Activated CD8-positive, alpha-beta T cell treated with anti-CD3 and anti-CD28 coated beads, Interleukin-2, amount 10 ng/mL, durations not matched to agents 7 days and 5 days (primary cell): Measurements from ENCODE around the gene SMIM9. TPM values are rescaled to one million over a fixed set of nuclear protein-coding genes. Genes with fewer than 3 reads are reported as not detected.

Source experiments
- ATAC-seq: fragments of 150-1000 bp; cut with Tn5 transposase; one replicate; pipeline ENCODE4 v1.10.0; 2021; ENCODE audit warnings: moderate library complexity
- CTCF ChIA-PET: fragments of 350-600 bp; sonication (Branson Sonifier 250); formaldehyde crosslinking; loops from one replicate; lab custom pipeline; 2021; ENCODE audit warnings: antibody characterized with exemption; lab: Charles Lee
- POLR2A ChIA-PET: fragments of 350-600 bp; sonication (Branson Sonifier 250); formaldehyde crosslinking; loops from one replicate; lab custom pipeline; 2021; ENCODE audit warnings: antibody characterized with exemption; lab: Charles Lee
- DNase-seq: peaks from one replicate; pipeline ENCODE4 v3.0.0-alpha.2; 2020
- H3K27ac Mint-ChIP-seq: one replicate; pipeline ENCODE4 v1.8.0; 2021; ENCODE audit warnings: mild to moderate bottlenecking, mixed read lengths
- H3K27me3 Mint-ChIP-seq: one replicate; pipeline ENCODE4 v1.8.0; 2021; ENCODE audit warnings: low read depth, mixed read lengths
- H3K36me3 Mint-ChIP-seq: one replicate; pipeline ENCODE4 v1.8.0; 2021; ENCODE audit warnings: low read depth, mixed read lengths
- H3K4me1 Mint-ChIP-seq: one replicate; pipeline ENCODE4 v1.8.0; 2021; ENCODE audit warnings: low read depth, mixed read lengths
- H3K4me3 Mint-ChIP-seq: one replicate; pipeline ENCODE4 v1.8.0; 2021; ENCODE audit warnings: mild to moderate bottlenecking, mixed read lengths
- H3K9me3 Mint-ChIP-seq: one replicate; pipeline ENCODE4 v1.8.0; 2022; ENCODE audit warnings: mixed read lengths; ENCODE audit not compliant: insufficient read depth
- total RNA-seq, 2 experiments: library from RNA; stranded (reverse); gene quantifications; one replicate each; pipeline ENCODE4 v1.2.3, GENCODE V29; 2021

Gene SMIM9
- total RNA-seq, 2 experiments from 2014 or later: not detected

DNA sequence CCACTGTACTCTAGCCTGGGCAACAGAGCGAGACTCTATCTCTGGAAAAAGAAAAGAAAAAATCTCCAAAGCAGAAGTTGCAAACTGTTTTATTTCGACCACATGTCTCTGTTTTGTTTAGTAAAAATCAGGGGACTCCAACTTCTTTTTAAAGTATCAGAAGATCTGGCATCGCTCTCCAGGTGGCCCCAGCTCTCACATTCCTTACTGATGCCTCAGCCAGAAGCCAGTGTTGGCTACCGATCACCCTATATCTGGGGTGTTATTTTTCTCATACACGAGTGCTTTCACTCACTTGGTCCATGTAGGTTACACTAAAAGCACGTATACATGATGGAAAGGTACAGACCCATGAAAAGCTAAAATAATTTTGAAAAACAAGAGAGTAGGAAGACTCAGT, 37.5 kb downstream of the SMIM9 start:
- no peak for ATAC-seq
- Mint-ChIP-seq H3K4me3 (no peak overlapping the region), H3K4me1 (peaks cover 54% of the 10 kb centered on the region), H3K27ac (no peak overlapping the region), H3K27me3 (no peaks in the 10 kb centered on the region), H3K9me3 (no peaks in the 10 kb centered on the region), H3K36me3 (peaks cover 22% of the 10 kb centered on the region)
- ChIA-PET POLR2A (no interaction called here), CTCF (no interaction called here)
- DNase-seq: no peak

DNA sequence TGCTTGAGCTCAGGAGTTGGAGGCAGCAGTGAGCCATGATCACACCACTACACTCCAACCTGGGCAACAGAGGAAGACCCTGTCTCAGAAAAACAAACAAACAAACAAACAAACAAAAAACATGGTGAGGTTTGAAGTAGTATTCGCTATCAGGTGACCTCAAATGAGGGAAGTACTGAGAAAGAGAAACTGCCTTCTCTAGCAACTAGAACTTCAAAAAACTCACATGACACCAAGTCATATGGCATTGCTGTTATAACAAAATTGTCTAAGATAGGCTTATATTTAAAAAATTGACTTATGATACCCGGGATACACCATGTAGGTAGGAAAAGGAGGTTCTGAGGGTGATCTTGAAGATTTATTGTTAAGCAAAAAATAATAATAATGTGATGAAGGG, 39.4 kb downstream of the SMIM9 start:
- ChIA-PET POLR2A (no interaction called here), CTCF (no interaction called here)
- Mint-ChIP-seq H3K4me3 (no peak overlapping the region), H3K36me3 (peaks cover 33% of the 10 kb centered on the region), H3K27me3 (no peaks in the 10 kb centered on the region), H3K9me3 (no peaks in the 10 kb centered on the region), H3K27ac (no peak overlapping the region), H3K4me1 (peaks cover 37% of the 10 kb centered on the region)
- no peak for DNase-seq
- ATAC-seq: no peak

DNA sequence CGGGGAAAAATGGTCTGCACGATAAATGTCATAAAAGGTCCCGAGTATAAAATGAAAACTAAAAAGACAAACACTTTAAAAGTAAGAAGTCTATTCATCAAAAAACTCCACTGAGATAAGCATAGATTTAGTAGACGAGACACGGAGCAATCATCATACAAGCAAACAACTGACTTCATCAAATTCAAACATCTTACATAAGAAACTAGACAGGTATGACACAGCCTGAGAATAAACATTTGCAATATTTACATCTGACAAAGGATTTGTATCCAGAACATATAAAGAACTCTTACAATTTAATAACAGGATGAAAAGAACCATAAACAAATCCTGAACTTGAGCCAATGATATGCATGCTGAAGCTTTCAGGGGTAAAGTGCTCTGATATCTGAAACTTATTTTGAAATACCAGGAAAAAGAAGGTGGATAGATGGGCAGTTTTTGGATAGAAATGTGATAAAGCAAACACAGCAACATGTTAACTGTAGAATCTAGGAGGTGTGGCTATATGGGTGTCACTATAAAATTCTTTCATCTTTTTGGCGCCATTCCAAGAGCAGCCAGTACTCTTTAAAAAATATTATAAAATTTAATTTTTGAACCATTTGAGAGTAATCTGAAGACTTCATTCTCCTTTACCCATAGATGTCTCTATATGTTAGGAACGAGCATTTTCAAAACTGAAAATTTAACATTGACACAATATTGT, 41.2 kb downstream of the SMIM9 start:
- H3K36me3 Mint-ChIP-seq: peaks cover 38% of the 10 kb centered on the region
- H3K27ac Mint-ChIP-seq: no peak overlapping the region
- H3K4me1 Mint-ChIP-seq: peaks cover 21% of the 10 kb centered on the region
- POLR2A ChIA-PET: no interaction called here
- no peaks in the 10 kb centered on the region for H3K27me3 Mint-ChIP-seq
- CTCF ChIA-PET: no interaction called here
- no peaks in the 10 kb centered on the region for H3K9me3 Mint-ChIP-seq
- no peak for ATAC-seq
- no peak overlapping the region for H3K4me3 Mint-ChIP-seq
- DNase-seq: no peak

DNA sequence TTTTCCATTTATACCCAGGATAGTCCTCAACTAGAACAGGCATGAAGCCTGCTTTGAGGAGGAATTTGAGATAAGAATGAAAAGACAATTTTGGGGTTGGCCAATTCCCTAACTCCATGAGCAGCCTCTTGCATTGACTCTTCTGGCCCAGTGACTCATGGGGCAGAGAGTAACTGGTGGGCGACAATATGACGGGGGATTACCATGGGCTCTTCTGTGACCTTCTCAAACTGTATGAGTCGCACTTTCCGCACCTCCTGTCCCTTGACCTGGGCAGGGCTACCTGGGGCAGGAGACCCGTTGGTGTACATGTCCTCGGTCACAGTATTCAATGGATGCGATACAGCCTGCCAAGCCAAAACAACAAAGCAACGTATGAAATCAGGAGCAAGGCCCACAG, 42.5 kb downstream of the SMIM9 start:
- ChIA-PET CTCF (interaction anchor here (1.1 kb wide), 1 partner anchor 30 kb away, joined by 3 read pairs; the partner anchor contains the start of gene DKC1), POLR2A (no interaction called here)
- no peaks in the 10 kb centered on the region for H3K9me3 Mint-ChIP-seq
- ATAC-seq (no peak), DNase-seq (no peak)
- H3K4me1 Mint-ChIP-seq: peaks cover 11% of the 10 kb centered on the region
- no peaks in the 10 kb centered on the region for H3K27me3 Mint-ChIP-seq
- no peak overlapping the region for H3K4me3 Mint-ChIP-seq
- H3K36me3 Mint-ChIP-seq: peaks cover 42% of the 10 kb centered on the region
- no peak overlapping the region for H3K27ac Mint-ChIP-seq

DNA sequence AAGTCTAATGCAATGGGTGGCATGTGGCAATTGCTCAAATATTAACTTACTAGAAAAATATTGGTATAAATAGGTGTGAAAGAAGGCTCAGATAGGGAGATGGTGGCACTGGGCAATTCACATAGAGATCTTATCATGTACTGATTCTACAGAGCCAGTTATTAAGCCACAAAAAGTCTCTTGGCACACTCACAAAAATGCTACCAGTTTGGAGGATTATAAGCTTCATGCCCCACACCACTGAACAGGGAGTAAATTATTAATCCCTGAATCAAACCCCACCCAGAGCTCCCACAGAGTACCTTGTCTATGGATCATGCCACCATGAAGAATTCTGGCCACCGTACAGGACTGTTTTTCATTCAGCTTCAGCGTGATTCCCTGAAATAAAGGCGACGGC, 43.0 kb downstream of the SMIM9 start:
- Mint-ChIP-seq H3K4me1 (peaks cover 7% of the 10 kb centered on the region), H3K4me3 (no peak overlapping the region), H3K36me3 (peaks cover 40% of the 10 kb centered on the region), H3K27ac (no peak overlapping the region), H3K9me3 (no peaks in the 10 kb centered on the region), H3K27me3 (no peaks in the 10 kb centered on the region)
- ATAC-seq (no peak), DNase-seq (no peak)
- POLR2A ChIA-PET: no interaction called here
- CTCF ChIA-PET: interaction anchor here (1.1 kb wide), 1 partner anchor 29 kb away, joined by 3 read pairs; the partner anchor contains the start of gene DKC1

DNA sequence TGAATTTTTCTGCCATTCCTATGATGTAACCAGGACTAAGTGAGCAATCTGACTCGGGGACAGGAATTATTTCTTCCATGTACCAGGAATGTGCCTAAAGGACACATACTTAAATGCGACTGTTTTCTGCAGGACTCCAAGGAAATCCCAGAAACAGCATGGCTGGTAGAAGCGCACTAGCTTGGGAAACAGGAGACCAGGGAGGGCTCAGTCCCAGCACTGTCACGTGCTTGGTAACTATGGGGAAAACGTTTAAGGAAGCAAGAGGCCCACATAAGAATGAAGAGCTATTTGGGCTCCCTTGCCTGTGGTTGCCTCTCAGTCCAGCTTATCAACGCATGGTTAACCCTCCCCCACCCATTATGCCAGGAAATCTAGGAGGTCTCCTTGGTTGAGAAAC, 48.7 kb downstream of the SMIM9 start:
- Mint-ChIP-seq H3K36me3 (peaks cover 63% of the 10 kb centered on the region), H3K27me3 (no peaks in the 10 kb centered on the region), H3K9me3 (no peaks in the 10 kb centered on the region), H3K4me1 (peaks cover 28% of the 10 kb centered on the region), H3K4me3 (no peak overlapping the region), H3K27ac (no peak overlapping the region)
- DNase-seq (no peak), ATAC-seq (no peak)
- POLR2A ChIA-PET: no interaction called here
- CTCF ChIA-PET: interaction anchor here (0.9 kb wide), 1 partner anchor 22 kb away, joined by 4 read pairs; the partner anchor contains the start of gene DKC1

DNA sequence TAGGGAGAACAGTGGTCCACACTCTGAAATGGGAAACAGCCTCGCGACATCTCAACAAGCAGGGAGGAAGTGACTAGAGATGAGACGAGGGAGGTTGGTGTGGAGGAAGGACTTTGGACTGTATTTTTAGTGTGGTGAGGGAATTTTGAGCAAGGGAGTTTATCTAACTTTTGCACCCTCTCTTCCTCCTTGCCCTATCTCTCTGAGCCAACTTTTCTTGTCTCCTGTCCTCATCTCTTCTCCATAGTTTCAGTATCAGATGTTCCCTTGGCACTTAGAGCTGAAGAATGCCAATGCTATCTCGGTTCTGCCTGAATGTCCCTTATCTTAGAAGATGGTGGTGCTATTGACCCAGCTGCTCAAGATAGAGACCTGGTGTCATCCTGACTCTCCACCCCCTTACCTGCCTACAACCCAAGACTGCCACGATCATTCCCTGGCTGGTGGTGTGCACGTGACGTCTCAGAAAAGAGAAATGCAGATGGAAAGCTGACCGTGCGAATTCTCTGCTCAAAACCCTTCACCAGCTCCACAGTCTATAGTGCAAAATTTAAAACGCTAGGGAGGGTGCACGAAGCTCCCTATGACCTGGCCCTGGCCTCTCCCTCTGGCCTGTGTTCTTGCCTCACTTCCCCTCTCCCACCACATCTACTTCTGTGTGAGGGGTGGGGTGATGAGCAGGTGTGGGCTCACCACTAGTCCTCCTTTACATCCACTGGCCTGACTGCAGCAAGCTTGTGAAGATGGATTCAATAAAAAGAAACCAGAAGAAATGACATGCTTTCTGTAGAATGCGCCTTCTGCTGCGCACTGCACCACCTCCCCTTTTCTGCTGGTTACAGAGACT, 50.1 kb downstream of the SMIM9 start:
- CTCF ChIA-PET: no interaction called here
- Mint-ChIP-seq H3K27ac (peak overlapping the region; percentile 70), H3K4me3 (peak overlapping the region; percentile 38), H3K36me3 (peaks cover 54% of the 10 kb centered on the region), H3K27me3 (no peaks in the 10 kb centered on the region), H3K4me1 (peaks cover 28% of the 10 kb centered on the region), H3K9me3 (no peaks in the 10 kb centered on the region)
- ATAC-seq (no peak), DNase-seq (no peak)
- POLR2A ChIA-PET: no interaction called here

DNA sequence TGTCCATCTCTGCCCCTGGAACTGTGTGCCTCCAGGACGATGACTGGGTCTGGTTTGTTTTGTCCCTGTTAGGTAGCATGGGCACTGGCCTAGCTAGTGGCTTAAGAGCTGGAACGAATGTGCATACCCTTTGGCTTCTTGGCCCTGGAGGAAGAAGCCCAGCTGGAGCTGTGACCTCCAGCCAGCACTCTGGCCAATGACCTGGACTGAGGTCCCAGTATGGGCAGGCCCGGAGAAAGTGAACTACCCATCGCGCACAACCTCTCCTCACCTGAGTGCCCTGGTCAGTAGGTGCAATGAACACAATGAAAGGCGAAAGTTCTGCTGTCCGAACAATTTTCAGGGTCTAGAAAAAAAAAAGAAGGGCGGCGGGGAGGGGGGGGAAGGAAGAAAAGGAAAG, 53.5 kb downstream of the SMIM9 start:
- no peak overlapping the region for H3K27ac Mint-ChIP-seq
- ATAC-seq (no peak), DNase-seq (no peak)
- ChIA-PET CTCF (no interaction called here), POLR2A (interaction anchor here (1.7 kb wide), 1 partner anchor 17 kb away, joined by 3 read pairs; no protein-coding TSS in a partner anchor)
- no peaks in the 10 kb centered on the region for H3K9me3 Mint-ChIP-seq
- H3K36me3 Mint-ChIP-seq: peaks cover 54% of the 10 kb centered on the region
- no peak overlapping the region for H3K4me3 Mint-ChIP-seq
- H3K27me3 Mint-ChIP-seq: no peaks in the 10 kb centered on the region
- H3K4me1 Mint-ChIP-seq: peaks cover 30% of the 10 kb centered on the region

DNA sequence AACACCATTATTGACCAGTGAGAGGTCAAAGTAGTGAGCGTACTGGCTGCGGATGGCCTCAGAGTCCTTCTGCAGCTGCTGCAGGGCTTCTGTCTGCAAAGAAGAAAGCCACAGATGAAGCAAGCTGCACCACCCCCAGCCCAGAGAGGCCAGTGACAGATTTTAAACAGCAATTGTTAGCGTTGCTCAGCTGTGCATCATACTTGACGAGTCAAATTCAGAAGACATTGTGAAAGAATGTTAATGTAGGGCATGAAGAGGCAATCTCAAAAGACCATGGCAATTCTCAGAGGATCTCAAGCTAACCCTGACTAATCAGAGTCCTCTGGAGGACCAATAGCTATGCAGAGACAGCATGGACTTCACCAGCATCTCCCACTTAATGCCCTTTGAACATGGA, 55.2 kb downstream of the SMIM9 start:
- Mint-ChIP-seq H3K27me3 (no peaks in the 10 kb centered on the region), H3K4me1 (peaks cover 21% of the 10 kb centered on the region), H3K36me3 (peaks cover 56% of the 10 kb centered on the region), H3K9me3 (no peaks in the 10 kb centered on the region), H3K4me3 (no peak overlapping the region), H3K27ac (no peak overlapping the region)
- ChIA-PET POLR2A (no interaction called here), CTCF (no interaction called here)
- DNase-seq (no peak), ATAC-seq (no peak)

DNA sequence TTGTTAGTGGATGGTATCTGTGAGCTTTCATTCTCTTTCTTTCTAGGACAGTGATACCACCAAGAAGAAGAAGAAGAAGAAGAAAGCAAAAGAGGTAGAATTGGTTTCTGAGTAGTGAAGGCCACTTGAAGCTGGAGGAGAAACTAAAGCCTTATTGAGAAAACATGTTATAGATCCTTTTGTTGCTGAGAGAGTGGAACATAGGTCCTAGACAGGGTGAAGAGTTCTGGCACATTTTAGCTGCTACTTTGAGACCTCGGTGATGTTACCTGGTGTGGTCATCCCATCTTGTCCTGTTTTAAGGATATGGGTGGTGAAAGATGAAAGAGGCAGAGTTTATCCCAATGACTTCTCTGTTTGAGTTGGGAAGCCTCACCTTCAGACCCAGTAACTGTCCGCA, 57.7 kb downstream of the SMIM9 start:
- ATAC-seq (no peak), DNase-seq (no peak)
- H3K4me1 Mint-ChIP-seq: peaks cover 17% of the 10 kb centered on the region
- no peaks in the 10 kb centered on the region for H3K9me3 Mint-ChIP-seq
- CTCF ChIA-PET: interaction anchor here (1.2 kb wide), 1 partner anchor 28 kb away, joined by 3 read pairs; no protein-coding TSS in a partner anchor
- H3K27ac Mint-ChIP-seq: peak overlapping the region; percentile 61
- H3K36me3 Mint-ChIP-seq: peaks cover 58% of the 10 kb centered on the region
- H3K27me3 Mint-ChIP-seq: no peaks in the 10 kb centered on the region
- H3K4me3 Mint-ChIP-seq: no peak overlapping the region
- POLR2A ChIA-PET: interaction anchor here (0.7 kb wide), 1 partner anchor 58 kb away, joined by 3 read pairs; the partner anchor contains the start of gene SMIM9

DNA sequence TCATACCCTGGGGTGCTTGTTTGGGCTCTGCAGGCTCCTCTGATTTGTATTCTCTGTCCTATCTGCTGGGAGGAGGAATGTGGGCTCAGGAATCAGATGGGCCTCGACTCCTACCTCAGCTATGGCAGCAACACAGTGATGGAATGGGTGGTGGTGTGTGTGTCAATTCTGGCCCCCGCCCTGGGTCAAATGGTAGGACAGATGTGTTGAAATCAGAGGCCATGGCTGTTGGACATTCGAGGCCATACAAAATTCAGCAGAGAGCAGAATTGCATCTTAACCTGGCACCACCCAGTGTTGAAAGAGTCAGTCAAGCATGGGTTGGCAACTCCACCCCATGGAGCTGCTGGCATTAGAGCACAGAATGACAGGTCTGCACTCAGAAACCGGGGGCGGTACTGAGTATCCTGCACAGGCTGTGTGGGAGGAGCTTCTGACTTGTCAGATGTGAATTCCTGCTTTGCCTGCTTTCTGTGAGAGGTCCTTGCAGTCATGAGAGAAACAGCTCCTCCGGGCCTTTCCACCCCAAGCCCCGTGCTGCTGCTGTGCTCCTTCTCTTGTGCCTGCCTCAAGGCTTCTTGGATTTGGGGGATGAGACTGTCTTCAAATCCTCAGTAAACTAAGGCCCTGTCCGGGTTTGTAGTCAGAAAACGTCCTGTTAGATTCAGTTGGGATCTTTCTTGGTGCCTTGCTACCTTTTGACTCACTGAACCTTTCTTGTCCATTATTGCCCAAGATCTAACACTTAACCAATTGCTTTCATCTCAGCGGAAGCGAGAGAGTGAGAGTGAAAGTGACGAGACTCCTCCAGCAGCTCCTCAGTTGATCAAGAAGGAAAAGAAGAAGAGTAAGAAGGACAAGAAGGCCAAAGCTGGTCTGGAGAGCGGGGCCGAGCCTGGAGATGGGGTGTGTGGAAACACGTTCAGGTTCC, 58.8 kb downstream of the SMIM9 start:
- ATAC-seq (no peak), DNase-seq (no peak)
- H3K4me1 Mint-ChIP-seq: peaks cover 22% of the 10 kb centered on the region
- no peaks in the 10 kb centered on the region for H3K9me3 Mint-ChIP-seq
- H3K4me3 Mint-ChIP-seq: no peak overlapping the region
- peaks cover 60% of the 10 kb centered on the region for H3K36me3 Mint-ChIP-seq
- H3K27ac Mint-ChIP-seq: peak overlapping the region; percentile 3
- ChIA-PET CTCF (no interaction called here), POLR2A (no interaction called here)
- H3K27me3 Mint-ChIP-seq: no peaks in the 10 kb centered on the region
